Measurements from ENCODE around the gene PHACTR2.
"Not testable (repeated sequence)": the region's sequence is repeated elsewhere in the genome, so short reads cannot be mapped to it uniquely, and the experiment has no call there.

PHACTR2 gene

GRCh38 chr6:143773506-143774150 is 95.9 kb downstream of the PHACTR2 start:
- DNase-seq: no peak

- DNase-seq: no peak
Observed at GRCh38 chr6:143774347-143774746, 96.6 kb downstream of the PHACTR2 start.

- no peak for DNase-seq
Observed at GRCh38 chr6:143775336-143775735, 97.6 kb downstream of the PHACTR2 start.

DNA sequence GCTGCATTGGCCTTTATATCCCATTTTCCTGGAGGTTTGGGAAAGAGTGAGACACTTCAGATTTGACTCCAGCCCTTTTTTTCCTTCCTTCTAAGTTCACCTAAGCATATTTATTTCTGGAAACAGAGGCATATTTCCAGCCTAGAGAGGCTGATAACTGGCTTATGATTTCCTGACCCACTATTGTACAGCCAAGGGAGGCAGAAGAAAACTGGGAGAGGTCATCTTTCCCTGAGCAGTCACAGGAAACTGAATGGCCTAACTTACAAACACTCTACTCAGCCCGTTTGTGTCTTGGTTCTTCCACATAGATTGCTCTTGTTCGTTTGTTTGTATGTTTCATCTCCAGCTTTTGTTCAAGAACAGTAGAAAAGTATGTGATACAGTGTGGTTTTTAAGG is 101.2 kb downstream of the PHACTR2 start:
- no peak for DNase-seq

GRCh38 chr6:143782481-143782880 is 104.7 kb downstream of the PHACTR2 start:
- DNase-seq: no peak

GRCh38 chr6:143783077-143783476 is 105.3 kb downstream of the PHACTR2 start:
- no peak for DNase-seq

DNA sequence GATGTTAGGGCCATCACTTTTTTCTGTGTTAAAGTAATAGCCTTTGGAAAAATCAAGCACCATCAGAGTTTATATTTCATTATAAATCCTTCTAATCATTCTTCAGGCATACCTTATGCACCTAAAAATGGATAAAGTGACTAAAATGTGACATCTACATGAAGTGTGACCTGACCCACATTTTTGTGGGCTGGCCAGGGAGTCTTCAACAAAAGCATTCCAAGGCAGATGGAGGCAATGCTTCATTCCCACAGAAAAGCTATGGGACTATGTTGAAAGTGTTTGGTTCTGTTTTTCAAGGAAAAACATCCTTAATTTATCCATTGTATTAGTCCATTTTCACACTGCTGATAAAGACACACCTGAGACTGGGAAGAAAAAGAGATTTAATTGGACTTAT is 106.6 kb downstream of the PHACTR2 start:
- no peak for DNase-seq

- DNase-seq: not testable (repeated sequence)
Observed at GRCh38 chr6:143786371-143786770, 108.6 kb downstream of the PHACTR2 start.

DNA sequence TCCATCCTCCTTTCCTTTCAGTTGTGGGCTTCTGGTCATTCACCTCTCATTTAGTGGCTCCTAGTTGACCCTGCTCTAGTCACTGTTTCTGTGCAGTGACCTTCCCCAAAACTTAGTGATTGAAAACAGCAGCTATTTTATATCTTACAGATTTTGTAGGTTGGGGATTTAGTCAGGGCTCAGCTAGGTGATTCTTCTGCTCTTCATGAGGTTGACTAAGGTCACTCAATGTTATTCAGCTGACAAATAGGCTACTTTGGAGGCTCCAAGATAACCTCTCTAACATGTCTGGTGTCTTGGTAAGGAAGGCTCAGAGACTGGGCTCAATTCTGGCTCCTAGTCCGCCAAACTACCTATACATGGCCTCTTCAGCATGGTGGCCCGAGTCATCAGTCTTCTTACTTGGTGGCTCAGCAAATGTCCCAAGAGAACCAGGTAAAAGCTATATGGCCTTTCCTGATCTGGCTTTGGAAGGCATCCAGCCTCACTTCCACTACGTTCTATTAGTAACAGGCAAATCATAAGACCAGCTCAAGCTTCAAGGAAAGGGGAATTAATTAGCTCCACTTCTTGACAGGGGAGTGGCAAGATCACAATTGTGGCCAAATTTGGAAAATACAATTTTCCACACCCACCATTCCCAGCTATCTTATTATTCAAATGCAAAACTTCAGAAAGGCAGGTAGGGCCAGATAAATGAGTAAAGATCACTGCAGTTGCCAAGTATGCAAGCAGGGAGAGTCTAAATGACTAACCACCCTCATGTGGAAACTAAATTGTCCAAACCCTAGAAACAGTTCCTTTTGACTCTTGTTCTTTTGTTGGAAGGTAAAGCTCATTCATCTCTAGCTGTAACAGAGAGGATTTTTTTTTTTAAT is 114.9 kb downstream of the PHACTR2 start:
- no peak for DNase-seq

DNA sequence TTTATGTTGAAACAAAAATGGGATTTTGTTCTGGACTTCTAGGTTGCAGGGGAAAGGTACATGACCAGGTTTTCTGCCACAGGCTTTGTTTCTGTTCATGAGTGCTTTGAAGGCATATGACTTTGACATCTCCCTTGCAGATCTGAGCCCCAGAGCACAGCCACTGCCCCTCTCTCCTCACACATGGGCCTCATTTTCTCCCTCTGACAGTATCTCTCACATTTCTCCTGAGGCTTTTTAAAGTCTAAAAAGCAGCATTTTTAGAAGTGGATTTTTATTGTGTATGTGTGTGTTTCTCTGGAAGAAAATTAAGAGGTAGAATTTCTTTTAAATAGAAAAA is 115.5 kb downstream of the PHACTR2 start:
- DNase-seq: no peak

DNA sequence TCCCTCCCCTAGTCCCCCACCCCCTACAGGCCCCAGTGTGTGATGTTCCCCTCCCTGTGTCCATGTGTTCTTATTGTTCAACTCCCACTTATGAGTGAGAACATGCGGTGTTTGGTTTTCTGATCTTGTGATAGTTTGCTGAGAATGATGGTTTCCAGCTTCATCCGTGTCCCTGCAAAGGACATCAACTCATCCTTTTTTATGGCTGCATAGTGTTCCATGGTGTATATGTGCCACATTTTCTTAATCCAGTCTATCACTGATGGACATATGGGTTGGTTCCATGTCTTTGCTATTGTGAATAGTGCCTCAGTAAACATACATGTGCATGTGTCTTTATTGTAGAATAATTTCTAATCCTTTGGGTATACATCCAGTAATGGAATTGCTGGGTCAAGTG is 118.8 kb downstream of the PHACTR2 start:
- DNase-seq: not testable (repeated sequence)

- not testable (repeated sequence) for DNase-seq
Observed at GRCh38 chr6:143798487-143798886, 120.7 kb downstream of the PHACTR2 start.

DNA sequence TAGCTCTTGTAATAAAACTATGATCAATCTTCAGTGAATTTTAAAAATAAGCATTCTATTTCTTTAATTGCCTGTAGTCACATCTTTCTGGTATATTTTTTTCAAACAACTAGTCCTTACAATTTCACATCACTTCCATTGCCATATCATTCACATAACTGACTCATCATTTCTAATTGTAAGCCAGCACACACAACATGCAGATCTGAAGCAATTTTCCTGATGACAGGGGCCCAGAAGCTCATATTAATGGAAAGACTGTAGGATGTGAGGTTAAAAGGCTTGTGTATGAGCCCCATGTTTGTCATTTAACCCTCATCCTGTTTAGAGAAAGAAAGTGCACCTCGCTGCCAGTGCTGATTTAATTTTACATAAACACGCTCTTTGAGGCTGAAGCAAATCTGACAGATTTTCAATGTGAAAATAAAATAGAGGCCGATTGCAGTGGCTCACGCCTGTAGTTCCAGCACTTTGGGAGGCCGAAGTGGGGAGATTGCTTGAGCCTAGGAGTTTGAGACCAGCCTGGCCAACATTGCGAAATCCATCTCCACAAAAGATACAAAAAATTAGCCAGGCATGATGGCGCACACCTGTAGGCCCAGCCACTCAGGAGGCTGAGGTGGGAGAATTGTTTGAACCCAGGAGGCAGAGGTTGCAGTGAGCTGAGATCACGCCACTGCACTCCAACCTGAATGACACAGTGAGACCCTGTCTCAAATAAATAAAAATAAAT is 125.2 kb downstream of the PHACTR2 start:
- no peak for DNase-seq

GRCh38 chr6:143803769-143804568 is 126.2 kb downstream of the PHACTR2 start:
- no peak for DNase-seq

DNA sequence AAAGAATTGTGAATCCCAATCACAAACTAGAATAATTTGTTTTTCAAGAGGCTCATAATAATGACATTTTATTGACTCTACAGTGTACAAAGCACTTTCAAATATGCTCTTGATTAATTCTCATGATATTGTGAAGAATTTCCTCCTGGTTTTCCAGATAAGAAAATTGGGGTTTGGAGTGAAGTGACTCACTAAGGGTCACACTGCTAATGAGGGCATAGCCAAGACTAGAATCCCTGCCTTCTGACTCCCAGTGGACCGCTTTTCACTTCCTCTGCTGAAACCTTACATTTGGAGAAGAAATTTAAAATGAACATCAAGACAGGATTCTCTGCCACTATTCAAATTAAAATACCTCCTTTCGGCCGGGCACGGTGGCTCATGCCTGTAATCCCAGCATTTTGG is 127.1 kb downstream of the PHACTR2 start:
- no peak for DNase-seq

DNA sequence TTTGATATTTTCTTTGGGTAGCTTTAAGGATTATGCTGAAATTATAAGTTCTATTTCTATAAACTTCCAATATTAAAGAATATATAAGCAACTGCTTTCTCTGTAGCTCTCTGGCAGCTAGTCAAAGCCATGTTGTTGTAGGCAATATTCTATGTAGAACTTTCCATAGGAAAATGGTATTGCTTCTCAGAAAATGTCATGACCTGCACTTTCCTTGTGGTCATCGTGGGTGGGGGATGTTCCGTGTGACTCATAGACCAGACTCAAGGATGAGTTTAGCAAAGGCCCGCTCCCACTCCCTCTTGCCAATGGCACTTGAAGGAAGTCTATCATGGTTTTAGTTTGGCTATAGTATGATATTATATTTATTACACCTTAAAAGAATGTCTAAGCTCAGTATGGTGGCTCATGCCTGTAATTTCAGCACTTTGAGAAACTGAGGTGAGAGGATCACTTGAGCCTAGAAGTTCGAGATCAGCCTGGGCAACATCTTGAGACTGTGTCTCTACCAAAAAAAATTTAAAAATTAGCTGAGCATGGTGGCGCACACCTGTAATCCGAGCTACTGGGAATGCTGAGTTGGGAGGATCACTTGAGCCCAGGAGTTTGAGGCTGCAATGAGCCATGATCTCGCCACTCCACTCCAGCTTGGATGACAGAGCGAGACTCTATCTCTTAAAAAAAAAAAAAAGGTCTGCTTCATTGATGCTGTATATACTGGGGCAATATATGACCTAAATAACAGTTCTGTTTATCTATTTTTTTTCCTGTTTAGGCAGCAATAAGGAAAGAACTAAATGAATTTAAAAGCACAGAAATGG is 128.7 kb downstream of the PHACTR2 start:
- no peak for DNase-seq

DNA sequence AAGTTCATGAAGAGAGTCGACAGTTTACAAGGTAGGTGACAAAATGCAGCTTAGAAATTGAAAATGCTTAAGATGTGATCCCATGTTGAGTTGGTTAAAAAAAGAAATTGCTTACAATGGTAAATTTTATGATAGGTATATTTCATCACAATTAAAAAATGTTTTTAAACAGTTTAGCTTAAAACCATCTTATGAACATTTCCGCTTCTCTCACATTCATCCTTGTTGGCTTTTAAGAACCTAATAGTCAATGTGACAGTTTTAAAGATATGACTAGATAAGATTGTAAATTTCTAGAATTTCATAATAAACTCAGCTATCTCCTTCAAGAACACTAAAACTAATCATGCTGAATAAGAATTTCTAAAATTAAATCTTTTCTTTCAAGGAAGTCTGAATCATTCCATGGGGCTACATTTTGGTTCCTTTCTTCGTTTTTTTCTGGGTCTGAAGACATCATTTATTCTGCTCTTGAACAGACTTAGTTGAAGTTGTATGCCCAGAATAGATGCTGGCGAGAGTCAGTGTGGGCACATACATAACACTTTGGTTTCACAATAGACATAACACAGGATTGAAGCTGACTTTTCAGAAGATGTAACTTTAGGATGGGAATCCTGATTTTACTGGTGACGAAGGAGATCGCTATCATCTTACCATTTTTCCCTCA is 129.5 kb downstream of the PHACTR2 start:
- no peak for DNase-seq

GRCh38 chr6:143810745-143811144 is 133.0 kb downstream of the PHACTR2 start:
- no peak for DNase-seq

DNA sequence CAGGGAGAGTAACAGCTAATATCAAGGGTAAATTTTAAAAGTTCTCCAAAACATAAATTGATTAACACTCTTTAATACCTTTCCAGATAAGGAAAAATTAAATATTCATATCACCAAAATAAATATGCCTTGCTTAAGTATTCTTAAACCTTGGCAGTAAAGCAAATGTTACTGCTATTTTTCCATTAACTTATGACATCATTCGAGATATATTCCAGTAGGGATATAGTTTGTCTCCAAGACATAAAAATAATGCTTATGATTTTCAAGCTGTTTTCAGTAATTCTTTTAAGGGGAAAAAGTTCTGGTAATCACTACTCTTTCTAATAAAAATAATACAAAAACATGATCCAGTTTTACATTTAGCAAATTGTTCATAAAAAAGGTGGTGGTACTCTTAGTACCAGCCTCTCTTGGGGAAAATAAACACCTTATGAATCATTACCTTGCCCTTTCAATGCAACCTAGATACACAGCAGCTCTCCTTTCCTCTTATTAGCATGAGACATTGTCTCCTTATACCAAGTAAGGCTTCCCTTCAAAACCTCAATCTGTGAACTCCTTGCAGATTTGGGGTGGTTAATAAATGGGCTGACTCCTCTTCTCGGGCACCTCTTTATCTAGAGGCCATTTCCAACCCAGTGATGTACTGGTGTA is 133.9 kb downstream of the PHACTR2 start:
- no peak for DNase-seq

DNA sequence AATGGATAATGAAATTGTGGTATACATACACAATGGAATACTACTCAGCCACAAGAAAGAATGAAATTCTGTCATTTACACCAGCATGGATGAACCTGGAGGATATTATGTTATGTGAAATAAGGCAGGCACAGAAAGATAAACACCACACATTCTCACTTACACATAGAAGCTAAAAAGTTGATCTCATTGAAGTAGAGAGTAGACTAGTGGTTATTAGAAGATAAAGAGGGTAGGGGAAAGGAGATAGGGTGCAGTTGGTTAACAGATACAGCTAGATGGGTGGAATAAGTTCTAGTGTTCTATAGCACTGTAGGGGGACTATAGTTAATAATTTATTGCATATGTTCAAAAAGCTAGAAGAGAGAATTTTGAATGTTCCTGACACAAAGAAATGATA is 139.9 kb downstream of the PHACTR2 start:
- no peak for DNase-seq

DNA sequence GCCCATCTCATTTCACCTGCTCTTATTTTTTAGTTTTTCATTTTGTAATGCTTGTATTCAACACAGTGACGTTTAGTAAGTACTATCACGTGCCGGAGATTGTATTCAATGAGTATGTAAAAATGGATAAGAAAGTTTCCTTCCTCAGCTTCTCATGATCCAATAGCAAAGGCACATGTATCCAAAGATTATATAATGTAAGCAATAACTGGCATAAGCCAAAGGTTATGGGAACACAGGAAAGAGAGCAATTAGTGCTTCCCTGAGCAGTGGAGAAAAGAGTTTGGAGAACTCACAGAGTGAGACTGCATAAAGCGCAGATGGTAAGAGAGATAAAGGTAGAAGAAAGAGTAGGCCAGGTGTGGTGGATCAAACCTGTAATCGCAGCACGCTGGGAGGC is 143.6 kb downstream of the PHACTR2 start:
- DNase-seq: no peak

Data from KG1 (cell line).